Measurements from ENCODE around the gene RUNX3. TPM values are rescaled to one million over a fixed set of nuclear protein-coding genes. Genes with fewer than 3 reads are reported as not detected.

The RUNX3 gene
- total RNA-seq, 6 experiments from 2014 or later: 0.46 to 3.1 (median 0.84) TPM

GRCh38 chr1:24862775-24863483 lies 67.1 kb downstream of the RUNX3 start:
- Histone ChIP-seq H3K4me3 (no peak overlapping the region), H3K36me3 (no peaks in the 10 kb centered on the region), H3K27ac (no peak overlapping the region), H3K4me1 (no peaks in the 10 kb centered on the region), H3K9me3 (no peaks in the 10 kb centered on the region), H3K27me3 (no peaks in the 10 kb centered on the region)
- TF ChIP-seq POLR2A (IDR thresholded peaks at IDR 0.05): no peak
- no peak for TF ChIP-seq CTCF (IDR thresholded peaks at IDR 0.05)
- ATAC-seq: no peak
- WGBS (ENCODE audit: insufficient coverage, low coverage, low lambda C conversion rate, missing lambda C conversion rate): 92% methylated on average over 2 of the region's 12 CpGs
- intact Hi-C loops (cut with DNase I): loop anchor here in 1 of 2 donors (10.0 kb wide), 1 partner anchor 182 kb away; no protein-coding TSS in a partner anchor
- DNase-seq: no peak

- DNase-seq (no peak), ATAC-seq (no peak)
- H3K27ac ChIP-seq: no peak overlapping the region
- no peaks in the 10 kb centered on the region for H3K27me3 ChIP-seq
- H3K36me3 ChIP-seq: no peaks in the 10 kb centered on the region
- no peaks in the 10 kb centered on the region for H3K9me3 ChIP-seq
- H3K4me1 ChIP-seq: no peaks in the 10 kb centered on the region
- H3K4me3 ChIP-seq: no peak overlapping the region
- intact Hi-C loops (cut with DNase I): loop anchor here in 1 of 2 donors (10.0 kb wide), 1 partner anchor 183 kb away; no protein-coding TSS in a partner anchor
- 66% methylated on average over 16 of the region's 28 CpGs for WGBS (ENCODE audit: insufficient coverage, low coverage, low lambda C conversion rate, missing lambda C conversion rate)
- no peak for TF ChIP-seq POLR2A (IDR thresholded peaks at IDR 0.05)
- TF ChIP-seq CTCF (IDR thresholded peaks at IDR 0.05): no peak
Observed at GRCh38 chr1:24861821-24862727, 68.0 kb downstream of the RUNX3 start.

GRCh38 chr1:24860841-24861240 lies 69.2 kb downstream of the RUNX3 start:
- no peak for ATAC-seq

More at GRCh38 chr1:24860841-24861240, 69.2 kb downstream of the RUNX3 start:
- no peak for TF ChIP-seq POLR2A (IDR thresholded peaks at IDR 0.05)
- no peak for TF ChIP-seq CTCF (IDR thresholded peaks at IDR 0.05)
- WGBS (ENCODE audit: insufficient coverage, low coverage, low lambda C conversion rate, missing lambda C conversion rate): 47% methylated on average over 3 of the region's 15 CpGs
- intact Hi-C loops (cut with DNase I): loop anchor here in 1 of 2 donors (10.0 kb wide), 1 partner anchor 184 kb away; no protein-coding TSS in a partner anchor
- H3K4me1 ChIP-seq: no peaks in the 10 kb centered on the region
- no peaks in the 10 kb centered on the region for H3K9me3 ChIP-seq
- no peak overlapping the region for H3K4me3 ChIP-seq
- DNase-seq: no peak
- H3K36me3 ChIP-seq: no peaks in the 10 kb centered on the region
- no peak overlapping the region for H3K27ac ChIP-seq
- no peaks in the 10 kb centered on the region for H3K27me3 ChIP-seq
